Esophagus muscularis mucosa (tissue), 4 donors: Measurements from ENCODE around the gene ANKS1A. TPM values are rescaled to one million over a fixed set of nuclear protein-coding genes. Genes with fewer than 3 reads are reported as not detected.

ENCODE experiments used
- DNase-seq: peaks from one replicate; pipeline ENCODE4 v3.0.0-alpha.2; 2017; ENCODE audit errors: extremely low spot score
- H3K27ac ChIP-seq, 4 donors: fragments of 200-600 bp; sonication (generic); replicated peaks in 1 of 4; 1 replicate in 3 of 4; 2 replicates in 1 of 4; pipeline ENCODE4 v1.5.1; 2016 to 2019; ENCODE audit warnings: mild to moderate bottlenecking in 1 of 4
- H3K27me3 ChIP-seq, 4 donors: fragments of 200-600 bp; sonication (generic); one replicate each; pipeline versions ENCODE4 v1.5.1 to v1.6.0; 2016 to 2019
- H3K36me3 ChIP-seq, 4 donors: fragments of 200-600 bp; sonication (generic); one replicate each; pipeline ENCODE4 v1.5.1; 2016 to 2019
- H3K4me1 ChIP-seq, 4 donors: fragments of 200-600 bp; sonication (generic); one replicate each; pipeline ENCODE4 v1.5.1; 2016 to 2019
- H3K4me3 ChIP-seq, 4 donors: fragments of 200-600 bp; sonication (generic); 1 replicate in 2 of 4; 2 replicates in 2 of 4; pipeline ENCODE4 v1.5.1; 2016 to 2019; ENCODE audit warnings: mild to moderate bottlenecking in 4 of 4, moderate library complexity in 1 of 4
- H3K9me3 ChIP-seq, 4 donors: fragments of 200-600 bp; sonication (generic); 1 replicate in 3 of 4; 2 replicates in 1 of 4; pipeline ENCODE4 v1.5.1; 2016 to 2019
- EP300 ChIP-seq: sonication (generic); formaldehyde crosslinking; IDR thresholded peaks from one replicate; pipeline ENCODE4 v1.6.1; 2017; ENCODE audit warnings: antibody characterized with exemption
- POLR2A ChIP-seq: fragments of 450-650 bp; IDR thresholded peaks from one replicate; pipeline ENCODE4 v1.6.1; 2017; ENCODE audit warnings: antibody characterized with exemption, moderate library complexity, mild to moderate bottlenecking, low read depth
- POLR2AphosphoS5 ChIP-seq, 2 donors: sonication (generic); formaldehyde crosslinking; IDR thresholded peaks; one replicate each; pipeline ENCODE4 v1.6.1; 2017; ENCODE audit warnings: antibody characterized with exemption in 2 of 2
- WGBS: methylation state at CpG from one replicate; pipeline ENCODE4 v1.1.5; 2018; 5-methylcytosine and 5-hydroxymethylcytosine counted together
- intact Hi-C: fragments of 100-400 bp; cut with DNase I; formaldehyde crosslinking; loops from one replicate; pipeline ENCODE4 v1.15.1; 2023
- total RNA-seq, 4 donors: library from RNA; depleted of rRNA; stranded (reverse); fragments of >200 nt; gene quantifications; one replicate each; pipeline versions ENCODE4 v1.1.0 to v1.2.1, GENCODE V29; 2016
- TF ChIP-seq, protein P1 (sequence below), 3 experiments: fragments of 200-600 bp in 2 of 3; fragments of 450-650 bp in 1 of 3; sonication (generic) in 2 of 3; IDR thresholded peaks; one replicate each; pipeline ENCODE4 v1.5.1; 2017 to 2019; ENCODE audit warnings: antibody characterized with exemption in 3 of 3, mild to moderate bottlenecking in 2 of 3, moderate library complexity in 1 of 3

The ANKS1A gene
- total RNA-seq, 4 donors from 2014 or later: 68.3 to 132 (median 98.7) TPM

DNA sequence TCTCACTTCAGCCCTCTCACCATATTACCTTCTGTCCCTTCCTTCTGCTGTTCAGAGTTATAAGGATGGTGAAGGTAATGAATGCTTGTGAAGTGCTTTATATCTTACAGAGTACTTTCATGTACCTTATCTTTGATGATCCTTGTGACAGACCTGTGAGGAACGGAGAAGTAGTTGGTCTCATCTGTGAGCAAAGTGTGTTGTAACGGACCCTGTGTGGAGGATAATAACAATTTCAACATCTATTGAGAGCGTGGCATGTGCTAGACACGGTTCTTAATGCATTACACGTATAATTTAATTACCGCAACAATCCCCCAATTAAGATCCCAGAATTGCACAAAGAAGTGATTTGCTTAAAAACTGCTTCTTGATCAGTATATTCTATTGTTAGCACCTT is 124.6 kb downstream of the ANKS1A start:
- no peaks in the 10 kb centered on the region for H3K9me3 ChIP-seq
- TF ChIP-seq, protein P1, sequence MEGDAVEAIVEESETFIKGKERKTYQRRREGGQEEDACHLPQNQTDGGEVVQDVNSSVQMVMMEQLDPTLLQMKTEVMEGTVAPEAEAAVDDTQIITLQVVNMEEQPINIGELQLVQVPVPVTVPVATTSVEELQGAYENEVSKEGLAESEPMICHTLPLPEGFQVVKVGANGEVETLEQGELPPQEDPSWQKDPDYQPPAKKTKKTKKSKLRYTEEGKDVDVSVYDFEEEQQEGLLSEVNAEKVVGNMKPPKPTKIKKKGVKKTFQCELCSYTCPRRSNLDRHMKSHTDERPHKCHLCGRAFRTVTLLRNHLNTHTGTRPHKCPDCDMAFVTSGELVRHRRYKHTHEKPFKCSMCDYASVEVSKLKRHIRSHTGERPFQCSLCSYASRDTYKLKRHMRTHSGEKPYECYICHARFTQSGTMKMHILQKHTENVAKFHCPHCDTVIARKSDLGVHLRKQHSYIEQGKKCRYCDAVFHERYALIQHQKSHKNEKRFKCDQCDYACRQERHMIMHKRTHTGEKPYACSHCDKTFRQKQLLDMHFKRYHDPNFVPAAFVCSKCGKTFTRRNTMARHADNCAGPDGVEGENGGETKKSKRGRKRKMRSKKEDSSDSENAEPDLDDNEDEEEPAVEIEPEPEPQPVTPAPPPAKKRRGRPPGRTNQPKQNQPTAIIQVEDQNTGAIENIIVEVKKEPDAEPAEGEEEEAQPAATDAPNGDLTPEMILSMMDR (IDR thresholded peaks at IDR 0.05): no peak
- no peaks in the 10 kb centered on the region for H3K27me3 ChIP-seq
- no peak overlapping the region for H3K4me3 ChIP-seq
- H3K27ac ChIP-seq: peak overlapping the region; percentile 92 to 99 (median 96)
- no peak for DNase-seq
- WGBS: 90% methylated on average over 6 of the region's 6 CpGs
- peaks cover 28 to 49% (median 44%) of the 10 kb centered on the region in 4 donors for H3K4me1 ChIP-seq
- intact Hi-C loops: no loop called here
- no peaks in the 10 kb centered on the region for H3K36me3 ChIP-seq

DNA sequence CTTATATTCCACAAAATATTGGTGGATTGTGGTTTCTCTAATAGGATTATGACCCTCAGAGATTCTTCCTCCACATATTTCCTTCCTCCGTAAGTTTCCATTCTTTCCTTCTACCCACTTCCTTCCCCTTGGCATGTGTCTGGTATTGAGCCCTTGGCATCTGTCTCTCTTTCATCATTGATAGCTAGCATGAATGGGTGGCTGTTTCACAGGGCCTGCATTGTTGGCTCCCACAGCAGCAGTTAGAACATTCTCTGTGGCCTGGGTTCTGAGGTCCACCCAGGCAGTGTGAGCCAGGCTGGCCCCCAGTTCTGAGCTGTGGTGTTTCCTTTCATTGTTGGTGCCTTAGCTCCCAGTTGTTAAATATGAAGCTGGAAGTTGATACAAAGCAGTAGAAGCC is 125.3 kb downstream of the ANKS1A start:
- H3K4me3 ChIP-seq: no peak overlapping the region
- peaks cover 35 to 55% (median 51%) of the 10 kb centered on the region in 4 donors for H3K4me1 ChIP-seq
- no peak for DNase-seq
- WGBS: 74% methylated on average over 1 of the region's 1 CpG
- H3K9me3 ChIP-seq: no peaks in the 10 kb centered on the region
- no peaks in the 10 kb centered on the region for H3K36me3 ChIP-seq
- peak overlapping the region; percentile 92 to 99 (median 96) for H3K27ac ChIP-seq
- TF ChIP-seq, protein P1 (IDR thresholded peaks at IDR 0.05): no peak
- peak in 1 of 2 donors; percentile 15 for TF ChIP-seq POLR2AphosphoS5 (IDR thresholded peaks at IDR 0.05)
- intact Hi-C loops: no loop called here
- H3K27me3 ChIP-seq: no peaks in the 10 kb centered on the region

DNA sequence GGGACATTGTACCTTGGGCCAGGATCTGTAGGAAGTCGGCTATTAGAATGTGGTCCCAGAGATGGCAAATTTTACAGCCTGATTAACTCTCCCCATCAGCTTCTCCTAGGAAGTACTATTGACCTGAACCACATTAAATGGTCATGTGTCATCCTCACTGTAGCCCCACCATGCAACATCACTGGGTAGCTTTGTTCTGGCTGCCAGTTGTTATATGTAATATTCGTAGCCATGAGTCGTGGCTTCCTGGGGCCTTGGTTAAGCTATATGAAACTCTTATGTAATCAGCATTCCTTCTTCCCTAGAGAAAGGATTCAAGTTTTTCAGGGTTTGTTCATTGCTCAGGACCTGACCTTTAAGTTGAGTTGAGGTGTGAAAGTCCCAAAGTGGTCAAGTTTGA is 125.7 kb downstream of the ANKS1A start:
- intact Hi-C loops: loop anchor here (5.0 kb wide), 2 partner anchors 38 to 78 kb away; no protein-coding TSS in a partner anchor
- no peak for TF ChIP-seq POLR2A
- H3K36me3 ChIP-seq: no peaks in the 10 kb centered on the region
- H3K4me3 ChIP-seq: no peak overlapping the region
- peaks cover 37 to 59% (median 54%) of the 10 kb centered on the region in 4 donors for H3K4me1 ChIP-seq
- no peaks in the 10 kb centered on the region for H3K9me3 ChIP-seq
- 48% methylated on average over 3 of the region's 3 CpGs for WGBS
- no peaks in the 10 kb centered on the region for H3K27me3 ChIP-seq
- H3K27ac ChIP-seq: peak overlapping the region; percentile 92 to 99 (median 96)
- DNase-seq: no peak

DNA sequence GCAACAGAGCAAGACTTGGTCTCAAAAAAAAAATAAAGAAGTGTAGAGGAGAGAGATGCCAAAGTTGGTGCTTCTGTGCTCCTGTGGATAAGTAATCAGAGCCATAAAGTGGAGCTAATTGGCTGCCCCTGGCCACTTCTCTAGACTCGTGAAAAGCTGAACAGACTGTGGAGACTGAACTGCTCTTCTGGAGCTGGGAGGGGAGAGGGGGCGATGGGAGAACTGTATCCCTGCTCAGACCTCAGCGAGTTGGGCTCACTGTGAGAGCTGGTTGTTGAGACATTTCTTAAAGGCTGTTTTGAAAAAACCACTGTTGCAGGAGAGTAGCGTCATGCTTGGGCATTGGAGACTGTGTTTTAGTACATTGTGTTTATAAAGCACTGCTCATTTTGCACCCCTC is 126.4 kb downstream of the ANKS1A start:
- Histone ChIP-seq H3K4me3 (no peak overlapping the region), H3K27me3 (no peaks in the 10 kb centered on the region), H3K9me3 (no peaks in the 10 kb centered on the region), H3K27ac (peak overlapping the region; percentile 92 to 99 (median 96)), H3K4me1 (peaks cover 44 to 66% (median 61%) of the 10 kb centered on the region in 4 donors), H3K36me3 (no peaks in the 10 kb centered on the region)
- WGBS: 70% methylated on average over 4 of the region's 4 CpGs
- TF ChIP-seq POLR2A (no peak), POLR2AphosphoS5 (IDR thresholded peaks at IDR 0.05) (no peak), EP300 (no peak)
- TF ChIP-seq, protein P1 (IDR thresholded peaks at IDR 0.05): no peak
- no peak for DNase-seq
- intact Hi-C loops: loop anchor here (5.0 kb wide), 2 partner anchors 37 to 77 kb away; no protein-coding TSS in a partner anchor

DNA sequence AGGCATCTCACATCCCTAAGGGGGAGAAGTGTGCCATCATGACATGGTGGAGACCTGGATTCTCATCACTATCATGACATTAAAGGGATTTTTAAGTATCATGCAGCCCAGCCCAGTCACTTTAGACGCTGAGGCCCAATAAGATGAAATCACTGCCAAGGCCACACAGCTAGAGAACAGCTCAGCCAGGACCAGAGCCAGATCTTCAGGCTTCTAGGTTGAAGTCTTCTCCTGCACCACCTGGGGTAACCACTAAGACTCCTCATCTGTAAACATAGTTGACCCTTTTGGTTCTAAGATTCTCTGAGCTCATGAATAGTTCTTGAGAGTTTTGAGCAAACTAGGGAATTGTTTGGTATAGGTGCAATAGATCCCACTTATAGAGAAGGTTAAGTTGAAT is 126.9 kb downstream of the ANKS1A start:
- TF ChIP-seq, protein P1 (IDR thresholded peaks at IDR 0.05): no peak
- TF ChIP-seq EP300 (no peak), POLR2A (no peak), POLR2AphosphoS5 (IDR thresholded peaks at IDR 0.05) (no peak)

More for the DNA sequence above, 126.9 kb downstream of the ANKS1A start:
- no peaks in the 10 kb centered on the region for H3K9me3 ChIP-seq
- H3K36me3 ChIP-seq: no peaks in the 10 kb centered on the region
- peaks cover 50 to 67% (median 65%) of the 10 kb centered on the region in 4 donors for H3K4me1 ChIP-seq
- H3K4me3 ChIP-seq: peak overlapping the region in 2 of 4 donors; percentile 62 to 79
- no peaks in the 10 kb centered on the region for H3K27me3 ChIP-seq
- intact Hi-C loops: loop anchor here (5.0 kb wide), 2 partner anchors 36 to 76 kb away; no protein-coding TSS in a partner anchor
- H3K27ac ChIP-seq: peak overlapping the region; percentile 92 to 99 (median 96)
- no peak for DNase-seq
- 0% methylated on average over 1 of the region's 1 CpG for WGBS
